HG03558 (cell line): ENCODE measurements around the gene INO80C.

Experiments used
- ATAC-seq: cut with Tn5 transposase; IDR thresholded peaks from one replicate; pipeline ENCODE4 v1.9.1; 2021; ENCODE audit warnings: moderate number of reproducible peaks; ENCODE audit not compliant: unreplicated experiment; ENCODE audit errors: extremely low read depth

The INO80C gene

GRCh38 chr18:35513181-35513936 lies 15.6 kb upstream of the INO80C start:
- no peak for ATAC-seq

- ATAC-seq = no peak
Measured at GRCh38 chr18:35512761-35513160, 15.0 kb upstream of the INO80C start.

- no peak for ATAC-seq
Measured at GRCh38 chr18:35511833-35512232, 14.1 kb upstream of the INO80C start.

GRCh38 chr18:35511428-35511827 lies 13.7 kb upstream of the INO80C start:
- ATAC-seq = peak; percentile 88

GRCh38 chr18:35510076-35510651 lies 12.4 kb upstream of the INO80C start:
- no peak for ATAC-seq

- no peak for ATAC-seq
Measured at GRCh38 chr18:35508746-35509338, 11.1 kb upstream of the INO80C start.

GRCh38 chr18:35508030-35508429 lies 10.3 kb upstream of the INO80C start:
- no peak for ATAC-seq

- no peak for ATAC-seq
Measured at GRCh38 chr18:35507623-35508022, 9.9 kb upstream of the INO80C start.

- no peak for ATAC-seq
Measured at GRCh38 chr18:35507192-35507591, 9.4 kb upstream of the INO80C start.

- no peak for ATAC-seq
Measured at GRCh38 chr18:35506024-35506712, 8.4 kb upstream of the INO80C start.

- no peak for ATAC-seq
Measured at GRCh38 chr18:35504996-35505395, 7.2 kb upstream of the INO80C start.

GRCh38 chr18:35502052-35502451 lies 4.3 kb upstream of the INO80C start:
- ATAC-seq = no peak

- ATAC-seq = no peak
Measured at GRCh38 chr18:35501369-35501768, 3.6 kb upstream of the INO80C start.

- no peak for ATAC-seq
Measured at GRCh38 chr18:35500113-35500512, 2.4 kb upstream of the INO80C start.

- ATAC-seq = peak; percentile 2
Measured at GRCh38 chr18:35497027-35497369, 762 bp downstream of the INO80C start.

- no peak for ATAC-seq
Measured at GRCh38 chr18:35495536-35496314, 2.0 kb downstream of the INO80C start.

GRCh38 chr18:35494251-35495220 lies 3.2 kb downstream of the INO80C start:
- ATAC-seq = no peak

GRCh38 chr18:35491700-35492077 lies 6.1 kb downstream of the INO80C start:
- no peak for ATAC-seq

GRCh38 chr18:35490894-35491699 lies 6.7 kb downstream of the INO80C start:
- no peak for ATAC-seq
